Activated B cell treated with CpG ODN at 0.5 μM for 24 hours (primary cell): ENCODE data around the gene ITGA6. TPM values are rescaled to one million over a fixed set of nuclear protein-coding genes. Genes with fewer than 3 reads are reported as not detected.

Experiments
- ATAC-seq: fragments of 200-7000 bp; cut with Tn5 transposase; one replicate; pipeline ENCODE4 v1.10.0; 2021; ENCODE audit warnings: low read depth, mild to moderate bottlenecking, moderate library complexity
- CTCF ChIA-PET: fragments of 350-600 bp; sonication (Branson Sonifier 250); formaldehyde crosslinking; loops from one replicate; lab custom pipeline; 2021; ENCODE audit warnings: antibody characterized with exemption; lab: Charles Lee
- POLR2A ChIA-PET: fragments of 350-600 bp; sonication (Branson Sonifier 250); formaldehyde crosslinking; loops from one replicate; lab custom pipeline; 2021; ENCODE audit warnings: antibody characterized with exemption; lab: Charles Lee
- DNase-seq: peaks from one replicate; pipeline ENCODE4 v3.0.0; 2022
- H3K27ac Mint-ChIP-seq: one replicate; pipeline ENCODE4 v1.8.0; 2020; ENCODE audit warnings: mixed read lengths
- H3K27me3 Mint-ChIP-seq: one replicate; pipeline ENCODE4 v1.8.0; 2021; ENCODE audit warnings: mixed read lengths
- H3K36me3 Mint-ChIP-seq: one replicate; pipeline ENCODE4 v1.8.0; 2021; ENCODE audit warnings: low read depth, mixed read lengths
- H3K4me1 Mint-ChIP-seq: one replicate; pipeline ENCODE4 v1.8.0; 2021; ENCODE audit warnings: mixed read lengths
- H3K4me3 Mint-ChIP-seq: one replicate; pipeline ENCODE4 v1.8.0; 2020; ENCODE audit warnings: mild to moderate bottlenecking, mixed read lengths
- H3K9me3 Mint-ChIP-seq: one replicate; pipeline ENCODE4 v1.8.0; 2020; ENCODE audit warnings: mixed read lengths
- intact Hi-C: fragments of 100-400 bp; cut with micrococcal nuclease; formaldehyde crosslinking; loops from one replicate; pipeline ENCODE4 v1.15.1; 2024
- total RNA-seq: library from RNA; stranded (reverse); gene quantifications from 2 replicates; pipeline ENCODE4 v1.2.3, GENCODE V29; 2022
- TF ChIP-seq, protein P1 (sequence below): fragments of 200-600 bp; IDR thresholded peaks from one replicate; pipeline ENCODE4 v1.8.0; 2022; ENCODE audit warnings: antibody characterized with exemption, mild to moderate bottlenecking

Gene ITGA6
- total RNA-seq, 1 donor from 2014 or later: 0.31 TPM

DNA sequence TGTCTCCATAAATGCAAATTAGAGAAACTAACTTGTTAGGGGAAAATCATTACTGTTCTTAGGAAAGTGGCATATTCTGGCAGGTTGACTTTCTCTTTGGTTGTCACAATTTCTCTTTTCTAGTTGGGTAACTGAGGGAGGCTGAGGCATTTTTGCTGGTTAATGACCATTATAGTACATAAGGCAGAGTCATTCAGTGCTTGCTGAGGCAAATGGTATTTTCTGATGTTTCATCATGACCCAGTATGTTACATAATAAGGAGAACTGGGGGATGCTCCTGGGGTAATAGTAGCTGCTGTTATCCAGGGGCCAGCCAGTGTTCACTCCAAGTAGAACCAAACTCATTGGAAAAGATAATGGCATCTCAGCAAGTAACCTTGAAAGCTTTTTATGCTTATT is 62.3 kb downstream of the ITGA6 start:
- ChIA-PET CTCF (no interaction called here), POLR2A (no interaction called here)
- H3K27me3 Mint-ChIP-seq: no peaks in the 10 kb centered on the region
- H3K36me3 Mint-ChIP-seq: peaks cover 11% of the 10 kb centered on the region
- H3K27ac Mint-ChIP-seq: no peak overlapping the region
- no peaks in the 10 kb centered on the region for H3K9me3 Mint-ChIP-seq
- DNase-seq (no peak), ATAC-seq (no peak)
- no peaks in the 10 kb centered on the region for H3K4me1 Mint-ChIP-seq
- intact Hi-C loops: no loop called here
- TF ChIP-seq, protein P1, sequence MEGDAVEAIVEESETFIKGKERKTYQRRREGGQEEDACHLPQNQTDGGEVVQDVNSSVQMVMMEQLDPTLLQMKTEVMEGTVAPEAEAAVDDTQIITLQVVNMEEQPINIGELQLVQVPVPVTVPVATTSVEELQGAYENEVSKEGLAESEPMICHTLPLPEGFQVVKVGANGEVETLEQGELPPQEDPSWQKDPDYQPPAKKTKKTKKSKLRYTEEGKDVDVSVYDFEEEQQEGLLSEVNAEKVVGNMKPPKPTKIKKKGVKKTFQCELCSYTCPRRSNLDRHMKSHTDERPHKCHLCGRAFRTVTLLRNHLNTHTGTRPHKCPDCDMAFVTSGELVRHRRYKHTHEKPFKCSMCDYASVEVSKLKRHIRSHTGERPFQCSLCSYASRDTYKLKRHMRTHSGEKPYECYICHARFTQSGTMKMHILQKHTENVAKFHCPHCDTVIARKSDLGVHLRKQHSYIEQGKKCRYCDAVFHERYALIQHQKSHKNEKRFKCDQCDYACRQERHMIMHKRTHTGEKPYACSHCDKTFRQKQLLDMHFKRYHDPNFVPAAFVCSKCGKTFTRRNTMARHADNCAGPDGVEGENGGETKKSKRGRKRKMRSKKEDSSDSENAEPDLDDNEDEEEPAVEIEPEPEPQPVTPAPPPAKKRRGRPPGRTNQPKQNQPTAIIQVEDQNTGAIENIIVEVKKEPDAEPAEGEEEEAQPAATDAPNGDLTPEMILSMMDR: no peak
- no peak overlapping the region for H3K4me3 Mint-ChIP-seq

DNA sequence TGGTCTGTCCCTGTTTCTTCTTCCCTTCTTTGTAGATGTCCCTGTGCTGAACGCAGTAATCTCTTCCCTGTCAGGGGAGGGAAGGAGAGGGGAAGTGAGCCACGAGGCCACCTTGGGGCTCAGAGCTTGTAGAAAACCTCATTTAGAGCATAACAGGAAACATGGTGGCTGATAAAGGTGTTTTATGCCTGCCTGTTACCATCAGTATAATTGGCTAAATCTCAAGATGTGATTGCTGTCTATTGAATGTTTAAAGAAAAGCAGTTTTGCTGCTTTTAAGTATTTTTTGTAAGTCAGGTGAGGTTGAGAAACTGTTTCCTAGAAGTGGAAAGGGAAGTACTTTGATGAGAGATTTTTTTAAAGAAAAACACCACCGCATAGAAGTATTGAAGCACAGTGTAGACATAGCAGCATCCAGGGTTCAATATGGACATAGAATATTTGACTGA is 68.8 kb downstream of the ITGA6 start:
- peak overlapping the region; percentile 80 for H3K27ac Mint-ChIP-seq
- H3K4me3 Mint-ChIP-seq: peak overlapping the region; percentile 25
- peaks cover 24% of the 10 kb centered on the region for H3K4me1 Mint-ChIP-seq
- no peaks in the 10 kb centered on the region for H3K9me3 Mint-ChIP-seq
- ATAC-seq: peak; percentile 18
- CTCF ChIA-PET: interaction anchor here (1.4 kb wide), 1 partner anchor 34 kb away, joined by 4 read pairs; no protein-coding TSS in a partner anchor
- TF ChIP-seq, protein P1: no peak
- peaks cover 5% of the 10 kb centered on the region for H3K36me3 Mint-ChIP-seq
- no peak for DNase-seq
- POLR2A ChIA-PET: no interaction called here
- intact Hi-C loops: no loop called here
- H3K27me3 Mint-ChIP-seq: no peaks in the 10 kb centered on the region

DNA sequence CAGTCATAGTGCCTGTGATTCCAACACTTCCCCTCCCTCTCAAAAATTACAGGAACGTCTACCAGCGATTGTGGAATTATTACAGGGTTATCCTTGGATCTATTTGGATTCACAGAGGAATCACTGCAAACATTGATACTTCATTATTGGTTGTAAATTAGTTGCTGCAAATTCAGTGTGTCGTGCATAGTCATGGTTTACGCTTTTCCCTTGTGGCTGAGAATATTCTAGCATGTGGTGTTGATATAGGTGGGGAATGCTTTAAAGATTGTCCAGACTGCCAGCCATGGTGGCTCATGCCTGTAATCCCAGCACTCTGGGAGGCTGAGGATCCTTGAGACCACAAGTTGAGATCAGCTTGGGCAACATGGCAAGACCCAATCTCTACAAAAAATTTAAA is 79.8 kb downstream of the ITGA6 start:
- ChIA-PET CTCF (no interaction called here), POLR2A (no interaction called here)
- H3K27me3 Mint-ChIP-seq: no peaks in the 10 kb centered on the region
- no peak for ATAC-seq
- DNase-seq: no peak
- TF ChIP-seq, protein P1: no peak
- H3K4me1 Mint-ChIP-seq: peaks cover 39% of the 10 kb centered on the region
- H3K4me3 Mint-ChIP-seq: no peak overlapping the region
- H3K27ac Mint-ChIP-seq: no peak overlapping the region
- H3K36me3 Mint-ChIP-seq: peaks cover 2% of the 10 kb centered on the region
- H3K9me3 Mint-ChIP-seq: peaks cover 3% of the 10 kb centered on the region
- intact Hi-C loops: no loop called here

DNA sequence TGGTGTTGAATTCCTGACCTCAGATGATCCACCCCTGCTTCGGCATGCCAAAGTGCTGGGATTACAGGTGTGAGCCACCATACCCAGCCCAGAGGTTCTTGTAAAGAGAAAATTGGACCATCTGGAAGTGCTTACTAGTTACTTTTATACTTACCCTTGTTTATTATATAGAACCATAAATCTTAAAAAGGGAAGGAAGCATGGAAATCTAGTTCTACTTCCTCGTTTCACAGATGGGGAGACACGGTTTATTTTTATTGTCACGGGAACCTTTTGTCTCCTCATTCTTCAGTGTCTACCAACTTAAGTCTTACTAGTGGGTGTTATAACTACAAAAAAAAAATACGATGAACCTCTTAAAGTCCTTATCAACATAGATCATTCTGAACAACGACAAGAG is 82.7 kb downstream of the ITGA6 start:
- H3K27ac Mint-ChIP-seq: no peak overlapping the region
- POLR2A ChIA-PET: no interaction called here
- H3K27me3 Mint-ChIP-seq: no peaks in the 10 kb centered on the region
- intact Hi-C loops: no loop called here
- TF ChIP-seq, protein P1: no peak
- no peak for DNase-seq
- H3K4me3 Mint-ChIP-seq: peak overlapping the region; percentile 33
- peaks cover 3% of the 10 kb centered on the region for H3K36me3 Mint-ChIP-seq
- peaks cover 62% of the 10 kb centered on the region for H3K4me1 Mint-ChIP-seq
- CTCF ChIA-PET: no interaction called here
- peaks cover 8% of the 10 kb centered on the region for H3K9me3 Mint-ChIP-seq
- peak; percentile 34 for ATAC-seq

GRCh38 chr2:172510548-172510947 is 83.2 kb downstream of the ITGA6 start:
- no peak for DNase-seq
- Mint-ChIP-seq H3K27ac (peak overlapping the region; percentile 62), H3K36me3 (peaks cover 3% of the 10 kb centered on the region), H3K4me1 (peaks cover 62% of the 10 kb centered on the region), H3K27me3 (no peaks in the 10 kb centered on the region), H3K9me3 (peaks cover 8% of the 10 kb centered on the region), H3K4me3 (peak overlapping the region; percentile 33)
- intact Hi-C loops: no loop called here
- ATAC-seq: no peak
- TF ChIP-seq, protein P1: no peak
- ChIA-PET POLR2A (no interaction called here), CTCF (no interaction called here)
